Gastrocnemius medialis (tissue), 4 donors: ENCODE measurements around the gene BAAT.

ENCODE experiments used
- POLR2A ChIP-seq, 2 donors: fragments of 450-650 bp; IDR thresholded peaks; one replicate each; pipeline ENCODE4 v1.6.1; 2017; ENCODE audit warnings: antibody characterized with exemption in 2 of 2, mild to moderate bottlenecking in 2 of 2, moderate library complexity in 2 of 2
- TF ChIP-seq, protein P1 (sequence below), 5 experiments: fragments of 450-650 bp in 3 of 5; fragments of 200-600 bp in 2 of 5; sonication (generic) in 2 of 5; IDR thresholded peaks in 4 of 5; conservative IDR thresholded peaks in 1 of 5; 1 replicate in 4 of 5; 2 replicates in 1 of 5; pipeline ENCODE4 v1.5.1; 2016 to 2019; ENCODE audit warnings: antibody characterized with exemption in 5 of 5, mild to moderate bottlenecking in 3 of 5, moderate library complexity in 3 of 5

DNA sequence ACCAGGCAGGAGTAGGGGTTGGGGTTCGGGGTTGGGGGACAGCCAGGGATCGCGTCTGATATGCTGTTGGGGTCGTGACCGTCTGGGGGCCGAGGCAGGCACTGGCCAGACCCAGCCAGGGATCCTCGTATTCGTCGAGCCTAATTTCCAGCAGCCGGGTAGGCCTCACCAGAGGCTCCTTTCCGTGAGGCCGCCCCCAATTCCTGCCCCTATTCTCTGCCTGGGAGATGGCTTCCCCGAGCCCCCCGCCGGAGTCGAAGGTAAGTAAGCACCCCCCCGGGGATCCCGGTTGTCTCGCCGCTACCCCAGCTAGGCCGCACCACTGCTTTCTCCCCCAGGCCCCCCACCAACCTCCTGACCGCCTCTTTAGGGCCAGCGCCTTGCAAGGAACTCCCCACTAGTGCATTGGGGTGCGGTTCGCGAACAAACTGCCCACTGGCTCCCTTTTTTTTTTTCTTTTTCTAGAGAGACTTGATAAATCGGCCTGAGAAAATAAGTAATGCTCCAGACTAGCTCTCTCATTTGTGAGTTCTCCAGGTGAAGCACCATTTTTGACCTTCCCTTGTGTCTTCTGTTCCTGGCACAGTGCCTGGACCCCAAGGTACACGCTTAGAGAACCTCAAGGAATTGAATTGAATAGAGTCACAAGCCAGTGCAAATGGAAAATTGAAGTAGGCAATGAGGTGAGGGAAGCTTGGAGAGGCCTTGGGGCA, 14.3 kb upstream of the BAAT start:
- TF ChIP-seq, protein P1, sequence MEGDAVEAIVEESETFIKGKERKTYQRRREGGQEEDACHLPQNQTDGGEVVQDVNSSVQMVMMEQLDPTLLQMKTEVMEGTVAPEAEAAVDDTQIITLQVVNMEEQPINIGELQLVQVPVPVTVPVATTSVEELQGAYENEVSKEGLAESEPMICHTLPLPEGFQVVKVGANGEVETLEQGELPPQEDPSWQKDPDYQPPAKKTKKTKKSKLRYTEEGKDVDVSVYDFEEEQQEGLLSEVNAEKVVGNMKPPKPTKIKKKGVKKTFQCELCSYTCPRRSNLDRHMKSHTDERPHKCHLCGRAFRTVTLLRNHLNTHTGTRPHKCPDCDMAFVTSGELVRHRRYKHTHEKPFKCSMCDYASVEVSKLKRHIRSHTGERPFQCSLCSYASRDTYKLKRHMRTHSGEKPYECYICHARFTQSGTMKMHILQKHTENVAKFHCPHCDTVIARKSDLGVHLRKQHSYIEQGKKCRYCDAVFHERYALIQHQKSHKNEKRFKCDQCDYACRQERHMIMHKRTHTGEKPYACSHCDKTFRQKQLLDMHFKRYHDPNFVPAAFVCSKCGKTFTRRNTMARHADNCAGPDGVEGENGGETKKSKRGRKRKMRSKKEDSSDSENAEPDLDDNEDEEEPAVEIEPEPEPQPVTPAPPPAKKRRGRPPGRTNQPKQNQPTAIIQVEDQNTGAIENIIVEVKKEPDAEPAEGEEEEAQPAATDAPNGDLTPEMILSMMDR (IDR thresholded peaks at IDR 0.05 in 4 of 5, conservative IDR thresholded peaks at IDR 0.05 in 1 of 5), result no peak
- no peak for TF ChIP-seq POLR2A (IDR thresholded peaks at IDR 0.05)
